ENCODE measurements around the gene ZNF536. TPM values are rescaled to one million over a fixed set of nuclear protein-coding genes. Genes with fewer than 3 reads are reported as not detected.

The ZNF536 gene
- total and polyA plus RNA-seq, 12 donors, result 0.22 to 10.7 (median 3.7) TPM

- Histone ChIP-seq H3K9me3 (no peaks in the 10 kb centered on the region), H3K27ac (no peak overlapping the region), H3K4me1 (peaks cover 0 to 9% (median 0%) of the 10 kb centered on the region in 9 donors), H3K27me3 (peaks cover 0 to 14% (median 0%) of the 10 kb centered on the region in 7 donors), H3K36me3 (no peaks in the 10 kb centered on the region), H3K4me3 (no peak overlapping the region)
- DNase-seq (no peak), ATAC-seq (no peak)
- WGBS, 2 donors, result 80 to 95% methylated on average over 5 of the region's 5 CpGs
- intact Hi-C loops (cut with DNase I), result no loop called here
- no peak for TF ChIP-seq CTCF (IDR thresholded peaks at IDR 0.05)
Observed at GRCh38 chr19:30552593-30552992, 180.4 kb downstream of the ZNF536 start.

- H3K9me3 ChIP-seq, result no peaks in the 10 kb centered on the region
- no peak overlapping the region for H3K4me3 ChIP-seq
- DNase-seq, result no peak
- intact Hi-C loops (cut with DNase I), result no loop called here
- no peak overlapping the region for H3K27ac ChIP-seq
- H3K27me3 ChIP-seq, result peaks cover 0 to 32% (median 8%) of the 10 kb centered on the region in 7 donors
- H3K4me1 ChIP-seq, result peaks cover 0 to 9% (median 0%) of the 10 kb centered on the region in 9 donors
- no peak for ATAC-seq
- H3K36me3 ChIP-seq, result no peaks in the 10 kb centered on the region
- 53 to 62% methylated on average over 12 of the region's 12 CpGs for WGBS, 2 donors
- TF ChIP-seq CTCF (IDR thresholded peaks at IDR 0.05), result no peak
Observed at GRCh38 chr19:30555075-30555790, 183.0 kb downstream of the ZNF536 start.

GRCh38 chr19:30555791-30556110 is 183.6 kb downstream of the ZNF536 start:
- H3K27me3 ChIP-seq, result peaks cover 0 to 34% (median 8%) of the 10 kb centered on the region in 7 donors
- H3K4me1 ChIP-seq, result peaks cover 0 to 9% (median 0%) of the 10 kb centered on the region in 9 donors
- ATAC-seq (no peak), DNase-seq (no peak)
- H3K36me3 ChIP-seq, result no peaks in the 10 kb centered on the region
- H3K9me3 ChIP-seq, result no peaks in the 10 kb centered on the region
- intact Hi-C loops (cut with DNase I), result no loop called here
- H3K27ac ChIP-seq, result no peak overlapping the region
- 26 to 91% methylated on average over 1 of the region's 1 CpG for WGBS, 2 donors
- H3K4me3 ChIP-seq, result no peak overlapping the region
- TF ChIP-seq CTCF (IDR thresholded peaks at IDR 0.05), result no peak

- intact Hi-C loops (cut with DNase I), result no loop called here
- DNase-seq (no peak), ATAC-seq (no peak)
- 44 to 50% methylated on average over 6 of the region's 6 CpGs for WGBS, 2 donors
- H3K36me3 ChIP-seq, result no peaks in the 10 kb centered on the region
- H3K27me3 ChIP-seq, result peaks cover 0 to 37% (median 8%) of the 10 kb centered on the region in 7 donors
- no peak overlapping the region for H3K27ac ChIP-seq
- TF ChIP-seq CTCF (IDR thresholded peaks at IDR 0.05), result no peak
- H3K4me3 ChIP-seq, result no peak overlapping the region
- H3K9me3 ChIP-seq, result no peaks in the 10 kb centered on the region
- peaks cover 0 to 5% (median 0%) of the 10 kb centered on the region in 9 donors for H3K4me1 ChIP-seq
Observed at GRCh38 chr19:30556230-30556711, 184.1 kb downstream of the ZNF536 start.
